H1 (cell line): ENCODE measurements around the gene ZNRF3. TPM values are rescaled to one million over a fixed set of nuclear protein-coding genes. Genes with fewer than 3 reads are reported as not detected.

Source experiments
- CHD2 ChIP-seq: IDR thresholded peaks from 2 replicates; pipeline ENCODE4 v1.6.1; 2012; ENCODE audit warnings: low read length, improper control_type of control experiment
- CTBP2 ChIP-seq: IDR thresholded peaks from 2 replicates; pipeline ENCODE4 v1.7.0; 2011; ENCODE audit warnings: borderline replicate concordance, mild to moderate bottlenecking, moderate library complexity, mixed read lengths, low read length; ENCODE audit not compliant: insufficient read depth, insufficient read length
- GABPA ChIP-seq: IDR thresholded peaks from 2 replicates; pipeline ENCODE4 v1.6.1; 2011; ENCODE audit warnings: mild to moderate bottlenecking, low read length, moderate library complexity, borderline replicate concordance; ENCODE audit not compliant: insufficient read depth
- HDAC2 ChIP-seq, 2 experiments: fragments of 300-600 bp in 1 of 2; sonication (generic) in 1 of 2; IDR thresholded peaks; 2 replicates each; pipeline ENCODE4 v1.6.1; 2011 to 2012; ENCODE audit warnings: low read depth in 2 of 2, low read length in 2 of 2, mild to moderate bottlenecking in 2 of 2, moderate library complexity in 2 of 2, borderline replicate concordance in 1 of 2, inconsistent platforms in 1 of 2
- JUN ChIP-seq: IDR thresholded peaks from 2 replicates; pipeline ENCODE4 v1.6.1; 2011; ENCODE audit warnings: low read depth, mild to moderate bottlenecking, improper control_type of control experiment, low read length
- NRF1 ChIP-seq: IDR thresholded peaks from 2 replicates; pipeline ENCODE4 v1.6.1; 2011; ENCODE audit warnings: mild to moderate bottlenecking, low read depth, low read length, improper control_type of control experiment
- RXRA ChIP-seq: IDR thresholded peaks from 2 replicates; pipeline ENCODE4 v1.6.1; 2011; ENCODE audit warnings: low read depth, mild to moderate bottlenecking, low read length, moderate library complexity; ENCODE audit not compliant: insufficient read depth
- polyA plus RNA-seq, 7 experiments: library from polyadenylated mRNA; depleted of rRNA in 3 of 7; stranded (reverse) in 5 of 7; unstranded in 2 of 7; fragments of >200 nt in 5 of 7; fragments of 200-250 nt in 2 of 7; gene quantifications; 1 replicate in 5 of 7; 2 replicates in 1 of 7; 4 replicates in 1 of 7; pipeline versions ENCODE4 v1.2.1 to v1.2.3, GENCODE V29; 2011 to 2013; ENCODE audit warnings: missing spikeins in 2 of 7, mixed read lengths in 2 of 7
- total RNA-seq: library from RNA; stranded (reverse); fragmentation: NEBNext Ultra II Directional; extraction: Animal tissue kit (Norgen Biotek cat#: 25700); gene quantifications from 2 replicates; pipeline ENCODE4 v1.2.1, GENCODE V29; 2021

The ZNRF3 gene
- total and polyA plus RNA-seq, 2 of the 8 experiments (the other 6 are each of a cell fraction or from before 2014, with no cell fraction given), result 14.1 to 21.7 TPM

DNA sequence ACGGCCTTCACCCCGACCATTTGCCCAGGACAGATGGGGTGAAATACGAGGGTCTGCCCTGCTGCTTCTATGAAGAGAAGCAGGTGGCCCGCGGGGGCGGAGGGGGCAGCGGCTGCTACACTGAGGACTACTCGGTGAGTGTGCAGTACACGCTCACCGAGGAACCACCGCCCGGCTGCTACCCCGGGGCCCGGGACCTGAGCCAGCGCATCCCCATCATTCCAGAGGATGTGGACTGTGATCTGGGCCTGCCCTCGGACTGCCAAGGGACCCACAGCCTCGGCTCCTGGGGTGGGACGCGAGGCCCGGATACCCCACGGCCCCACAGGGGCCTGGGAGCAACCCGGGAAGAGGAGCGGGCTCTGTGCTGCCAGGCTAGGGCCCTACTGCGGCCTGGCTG lies 167.1 kb downstream of the ZNRF3 start (continued):
- no peak for TF ChIP-seq CHD2
- TF ChIP-seq RXRA, result no peak
- TF ChIP-seq NRF1, result no peak
- no peak for TF ChIP-seq CTBP2
- TF ChIP-seq HDAC2 (IDR thresholded peaks at IDR 0.05; ENCODE audit: borderline replicate concordance in 1 of 2, low read depth in 2 of 2, low read length in 2 of 2), result no peak
- no peak for TF ChIP-seq GABPA
- no peak for TF ChIP-seq JUN
